ENCODE measurements around the gene CTPS2. TPM values are rescaled to one million over a fixed set of nuclear protein-coding genes. Genes with fewer than 3 reads are reported as not detected.
"Not testable (repeated sequence)": the region's sequence is repeated elsewhere in the genome, so short reads cannot be mapped to it uniquely, and the experiment has no call there.

The CTPS2 gene
- total RNA-seq, 6 experiments from 2014 or later: 5.1 to 7.3 (median 6.5) TPM

GRCh38 chrX:16612257-16612897, 100.1 kb downstream of the CTPS2 start:
- H3K27ac Mint-ChIP-seq: no peak overlapping the region
- no peak overlapping the region for H3K4me3 Mint-ChIP-seq
- peaks cover 30% of the 10 kb centered on the region for H3K4me1 Mint-ChIP-seq (ENCODE audit: low read depth)
- H3K9me3 Mint-ChIP-seq: no peaks in the 10 kb centered on the region
- peaks cover 17% of the 10 kb centered on the region for H3K36me3 Mint-ChIP-seq (ENCODE audit: low read depth)
- no peak for TF ChIP-seq CTCF (IDR thresholded peaks at IDR 0.05)
- 0 out of 2 replicates have a peak, but pooled peaks cover 2% of the 10 kb centered on the region for H3K27me3 Mint-ChIP-seq (ENCODE audit: insufficient read depth)
- DNase-seq: no peak

DNA sequence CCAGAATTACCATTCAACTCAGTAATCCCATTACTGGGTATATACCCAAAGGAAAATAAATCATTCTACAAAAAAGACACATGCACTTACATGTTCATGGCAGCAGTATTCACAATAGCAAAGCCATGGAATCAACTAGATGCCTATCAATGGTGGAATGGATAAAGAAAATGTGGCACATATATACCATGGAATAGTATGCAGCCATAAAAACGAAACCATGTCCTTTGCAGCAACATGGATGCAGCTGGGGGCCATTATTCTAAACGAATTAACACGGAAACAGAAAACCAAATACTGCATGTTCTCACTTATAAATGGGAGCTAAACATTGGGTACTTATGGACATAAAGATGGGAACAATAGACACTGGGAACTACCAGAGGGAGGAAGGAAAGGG, 101.8 kb downstream of the CTPS2 start:
- not testable (repeated sequence) for H3K9me3 Mint-ChIP-seq; H3K4me3 Mint-ChIP-seq; DNase-seq; H3K27me3 Mint-ChIP-seq (ENCODE audit: insufficient read depth)
- Mint-ChIP-seq H3K36me3 (ENCODE audit: low read depth) (peaks cover 17% of the 10 kb centered on the region), H3K4me1 (ENCODE audit: low read depth) (peaks cover 30% of the 10 kb centered on the region), H3K27ac (peak overlapping the region; percentile 79)

- H3K4me1 Mint-ChIP-seq (ENCODE audit: low read depth): peaks cover 31% of the 10 kb centered on the region
- H3K27ac Mint-ChIP-seq: peak overlapping the region; percentile 79
- peak; percentile 70 for DNase-seq
- no peaks in the 10 kb centered on the region for H3K9me3 Mint-ChIP-seq
- H3K27me3 Mint-ChIP-seq (ENCODE audit: insufficient read depth): peaks cover 2% of the 10 kb centered on the region; the same call in 1 of the 2 replicates
- no peak for TF ChIP-seq CTCF (IDR thresholded peaks at IDR 0.05)
- peaks cover 17% of the 10 kb centered on the region for H3K36me3 Mint-ChIP-seq (ENCODE audit: low read depth)
- H3K4me3 Mint-ChIP-seq: no peak overlapping the region; the same call in 1 of the 2 replicates
These were observed 102.3 kb downstream of the CTPS2 start for GRCh38 chrX:16610121-16610621.

DNA sequence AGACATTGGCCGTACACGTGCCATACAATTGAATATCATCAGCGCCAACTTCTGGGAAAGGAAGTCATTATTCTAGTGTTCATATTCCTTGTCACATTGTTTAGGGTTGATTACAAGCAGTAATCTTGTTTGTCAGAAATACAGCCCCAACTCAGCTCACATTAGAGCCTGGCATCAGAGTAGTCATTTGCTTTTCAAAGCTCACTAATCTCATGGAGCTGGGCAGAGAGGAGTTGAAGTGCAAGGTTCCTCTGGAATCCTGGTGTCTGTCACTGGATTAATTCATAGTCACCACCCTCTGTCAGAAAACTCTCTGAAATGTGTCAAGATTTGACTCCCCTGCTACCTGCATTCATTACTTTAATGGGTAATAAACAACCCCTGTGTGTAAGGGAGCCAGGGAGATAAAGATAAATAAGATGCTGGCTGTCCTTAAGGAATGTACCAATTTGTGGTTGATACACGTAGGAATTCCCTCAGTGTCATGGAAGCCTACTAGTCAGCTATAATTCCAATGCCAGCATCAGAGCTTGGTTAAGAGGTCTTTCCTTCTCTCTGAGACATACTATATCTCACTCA, 106.2 kb downstream of the CTPS2 start:
- Mint-ChIP-seq H3K36me3 (ENCODE audit: low read depth) (peaks cover 3% of the 10 kb centered on the region; the same call in 1 of the 2 replicates), H3K9me3 (no peaks in the 10 kb centered on the region), H3K4me1 (ENCODE audit: low read depth) (peaks cover 38% of the 10 kb centered on the region), H3K4me3 (no peak overlapping the region), H3K27ac (no peak overlapping the region), H3K27me3 (ENCODE audit: insufficient read depth) (no peaks in the 10 kb centered on the region; the same call in 1 of the 2 replicates)
- no peak for DNase-seq
- TF ChIP-seq CTCF (IDR thresholded peaks at IDR 0.05): no peak

- Mint-ChIP-seq H3K36me3 (ENCODE audit: low read depth) (no peaks in the 10 kb centered on the region), H3K4me3 (no peak overlapping the region), H3K4me1 (ENCODE audit: low read depth) (peaks cover 21% of the 10 kb centered on the region), H3K27me3 (ENCODE audit: insufficient read depth) (no peaks in the 10 kb centered on the region; the same call in 1 of the 2 replicates), H3K27ac (peak overlapping the region; percentile 74; the same call in 1 of the 2 replicates), H3K9me3 (no peaks in the 10 kb centered on the region)
- no peak for TF ChIP-seq CTCF (IDR thresholded peaks at IDR 0.05)
- DNase-seq: no peak
These were observed 108.1 kb downstream of the CTPS2 start for GRCh38 chrX:16604337-16604736.

GRCh38 chrX:16603822-16604221, 108.6 kb downstream of the CTPS2 start:
- no peak for DNase-seq
- Mint-ChIP-seq H3K9me3 (no peaks in the 10 kb centered on the region), H3K4me3 (no peak overlapping the region; the same call in 1 of the 2 replicates), H3K27me3 (ENCODE audit: insufficient read depth) (no peaks in the 10 kb centered on the region; the same call in 1 of the 2 replicates), H3K4me1 (ENCODE audit: low read depth) (peaks cover 19% of the 10 kb centered on the region), H3K27ac (peak overlapping the region; percentile 74), H3K36me3 (ENCODE audit: low read depth) (no peaks in the 10 kb centered on the region)
- no peak for TF ChIP-seq CTCF (IDR thresholded peaks at IDR 0.05)

- H3K4me3 Mint-ChIP-seq; DNase-seq; H3K27ac Mint-ChIP-seq; H3K27me3 Mint-ChIP-seq (ENCODE audit: insufficient read depth); H3K9me3 Mint-ChIP-seq; H3K36me3 Mint-ChIP-seq (ENCODE audit: low read depth): not testable (repeated sequence)
- H3K4me1 Mint-ChIP-seq (ENCODE audit: low read depth): peaks cover 19% of the 10 kb centered on the region
These were observed 109.2 kb downstream of the CTPS2 start for GRCh38 chrX:16603235-16603634.

All from HFFc6 (cell line).